Stimulated activated CD4-positive, alpha-beta T cell treated with anti-CD3 and anti-CD28 coated beads, Interleukin-1b, Interleukin-23, amount 100 ng/mL, for 1 hour (primary cell): ENCODE data around the gene PDZK1.
A peak's percentile ranks its signal among the peaks of the same experiment; 100 is the strongest.
"Not testable (repeated sequence)": the region's sequence is repeated elsewhere in the genome, so short reads cannot be mapped to it uniquely, and the experiment has no call there.

Experiments used
- DNase-seq, 2 donors: peaks; one replicate each; pipeline ENCODE4 v3.0.0-alpha.2; 2020; ENCODE audit warnings: low read depth in 2 of 2

PDZK1 gene

DNA sequence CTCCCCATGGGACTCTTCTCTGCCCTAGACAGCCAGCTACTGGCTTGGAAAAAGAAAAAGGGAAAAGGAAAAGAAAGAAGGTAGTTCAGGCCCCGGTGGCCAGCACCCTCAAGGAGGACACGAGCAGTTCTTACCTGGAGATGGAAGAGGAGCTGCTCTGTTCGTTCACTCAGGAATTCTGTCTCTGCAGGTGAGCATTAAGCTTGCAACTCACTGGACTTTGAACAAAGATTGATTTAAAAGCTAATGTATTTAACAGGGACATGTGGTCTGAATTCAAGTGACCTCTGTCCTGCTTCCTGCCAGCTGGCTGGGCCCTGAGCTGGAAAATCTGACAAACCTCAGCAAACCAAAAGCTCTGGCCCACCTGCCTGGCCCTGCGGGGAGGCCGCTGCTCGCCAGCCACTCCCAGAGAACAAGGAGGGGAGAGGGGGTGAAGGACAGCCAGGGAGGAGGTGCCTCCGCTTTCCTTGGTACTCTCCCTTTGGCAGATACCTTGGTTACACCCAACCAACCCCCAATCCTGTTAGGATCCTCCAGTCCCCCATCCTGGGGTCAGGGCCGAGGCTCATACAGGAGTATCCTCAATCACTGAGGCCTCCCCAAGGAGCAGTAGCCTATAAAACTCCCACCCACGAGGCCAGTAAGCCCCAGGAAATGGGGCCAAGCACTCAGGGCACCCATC is at the start of gene PDZK1:
PDZK1 (minus strand) TSS at position 186 of the 685 bp plus-strand sequence. CDS start 19,347 bp downstream, outside the sequence.
- DNase-seq, result no peak

DNA sequence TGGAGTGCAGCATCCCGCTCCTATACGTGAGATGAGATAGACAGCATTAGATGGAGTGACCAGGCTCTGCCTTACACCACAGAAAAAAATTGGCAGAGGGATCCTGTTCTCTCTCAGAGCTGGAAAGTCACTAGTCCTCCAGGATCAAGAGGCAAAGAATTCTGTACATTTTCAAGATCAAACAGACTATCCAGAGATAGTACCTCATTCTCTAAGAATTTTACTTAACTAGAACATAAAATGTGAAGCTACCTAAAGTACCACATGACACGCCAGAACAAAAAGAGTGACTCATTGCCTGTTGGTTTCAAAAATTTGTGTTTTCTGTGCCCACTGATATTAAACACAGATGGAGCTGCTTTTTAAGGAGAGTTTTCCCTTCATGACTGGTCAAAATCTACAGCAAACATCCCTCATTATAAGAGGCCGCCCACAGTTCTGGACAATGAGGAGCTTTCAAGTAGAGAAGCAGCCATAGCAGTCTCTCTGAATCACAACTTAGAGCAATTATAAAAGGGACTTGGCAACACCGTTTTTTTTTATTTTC is 44.4 kb upstream of the PDZK1 start:
- DNase-seq, result no peak

DNA sequence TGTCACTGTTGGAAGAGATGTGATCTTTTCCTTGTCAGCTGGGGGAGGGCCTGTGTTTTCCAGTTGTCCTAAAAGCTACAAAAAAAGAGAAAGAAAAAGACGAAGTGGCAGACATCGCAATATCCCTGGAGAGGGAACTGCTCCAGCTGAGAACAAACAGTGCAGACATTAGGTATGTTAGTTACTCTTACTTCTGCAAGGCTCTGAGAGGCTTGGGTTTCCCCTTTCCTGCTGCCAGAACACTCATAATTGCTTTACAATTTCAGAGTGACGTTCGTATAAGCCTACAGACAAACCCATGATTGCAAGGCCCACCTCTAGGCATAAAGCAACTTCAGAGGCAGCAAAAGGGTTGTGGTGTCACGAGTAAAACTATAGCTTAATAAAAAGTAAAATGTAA is 43.3 kb upstream of the PDZK1 start:
- DNase-seq, result no peak

DNA sequence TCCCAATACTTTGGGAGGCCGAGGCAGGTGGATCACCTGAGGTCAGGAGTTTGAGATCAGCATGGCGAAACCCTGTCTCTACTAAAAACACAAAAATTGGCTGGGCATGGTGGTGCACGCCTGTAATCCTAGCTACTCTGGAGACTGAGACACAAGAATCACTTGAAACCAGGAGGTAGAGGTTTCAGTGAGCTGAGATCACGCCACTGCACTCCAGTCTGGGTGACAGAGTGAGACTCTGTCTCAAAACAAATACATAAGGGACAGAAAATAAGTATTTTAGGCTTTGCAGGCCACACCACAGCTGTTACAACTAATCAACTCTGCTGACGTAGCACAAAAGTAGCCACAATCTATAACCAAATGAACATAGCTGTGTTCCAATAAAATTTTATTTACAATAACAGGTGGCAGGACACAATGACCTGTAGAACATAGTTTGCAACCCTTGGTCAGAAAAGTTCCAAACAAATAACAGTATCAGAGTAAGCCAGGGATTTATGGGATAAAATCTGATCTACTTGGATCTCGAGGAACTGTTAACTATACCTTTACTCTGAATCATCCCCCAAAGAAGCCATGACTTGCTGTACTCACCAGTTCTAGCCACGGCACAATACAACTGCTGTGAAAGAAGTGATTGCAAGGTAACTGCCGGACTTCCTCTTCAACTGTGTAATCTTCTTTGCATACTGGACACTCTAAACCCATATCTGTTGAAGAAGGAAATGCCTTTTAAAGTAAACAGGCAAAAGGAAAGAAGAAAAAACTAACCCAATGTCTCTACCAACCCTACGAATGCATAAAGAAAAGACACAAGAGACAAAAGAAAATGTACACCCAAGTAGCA is 40.5 kb upstream of the PDZK1 start:
- DNase-seq, result no peak

DNA sequence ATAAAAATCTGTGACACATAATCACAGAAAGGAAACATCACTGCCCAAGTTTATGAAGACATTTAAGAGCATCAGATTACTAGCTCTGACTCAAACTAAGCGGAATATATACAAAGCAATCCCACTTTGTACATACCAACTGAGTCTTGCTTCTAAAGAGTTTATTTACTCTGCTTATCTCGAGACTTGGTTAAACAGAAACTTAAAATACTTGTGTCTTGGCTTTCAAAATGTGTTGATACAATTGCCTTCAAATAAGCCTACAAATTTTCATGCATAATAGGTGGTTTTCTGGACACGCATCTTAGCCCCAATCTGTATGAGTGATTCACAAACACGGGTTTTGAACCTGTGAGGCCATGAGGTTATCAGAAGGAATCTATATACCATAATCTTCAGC is 33.1 kb upstream of the PDZK1 start:
- DNase-seq, result no peak

DNA sequence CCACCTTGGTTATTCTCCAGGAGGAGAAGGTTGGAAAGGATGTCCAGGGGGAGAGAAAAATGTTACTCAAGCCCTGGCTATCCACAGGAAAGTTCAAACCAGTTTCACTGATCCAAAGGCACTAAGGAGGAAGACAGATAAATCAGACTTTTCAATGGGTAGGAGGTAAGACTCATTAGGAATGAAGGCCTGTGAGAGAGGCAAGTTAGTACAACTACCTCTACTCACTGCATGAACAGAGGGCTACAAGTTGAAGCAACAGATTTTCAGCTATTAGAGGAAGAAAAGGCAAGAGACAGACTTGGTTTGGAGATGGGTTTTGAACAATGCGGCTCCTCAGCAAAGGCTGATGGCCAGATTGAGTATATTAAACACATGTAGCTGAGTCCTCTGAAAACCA is 29.0 kb upstream of the PDZK1 start:
- no peak for DNase-seq

DNA sequence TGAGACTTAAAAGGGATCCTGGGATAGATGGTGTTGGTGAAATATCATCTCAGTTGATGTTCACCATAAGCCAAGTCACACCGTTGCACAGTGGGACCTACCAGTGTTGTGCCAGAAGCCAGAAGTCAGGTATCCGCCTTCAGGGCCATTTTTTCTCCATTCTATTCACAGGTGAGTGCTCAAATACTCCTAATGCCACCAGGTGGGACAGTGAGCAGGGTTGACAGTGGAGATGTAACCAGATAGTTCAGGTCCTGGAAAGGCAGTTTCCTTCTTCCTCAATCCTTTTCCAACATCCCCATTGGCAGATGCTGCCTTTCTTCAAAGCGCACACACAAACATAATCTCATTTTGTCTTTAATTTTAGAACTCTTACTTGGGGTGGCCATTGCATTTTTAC is 23.7 kb upstream of the PDZK1 start:
- no peak for DNase-seq

DNA sequence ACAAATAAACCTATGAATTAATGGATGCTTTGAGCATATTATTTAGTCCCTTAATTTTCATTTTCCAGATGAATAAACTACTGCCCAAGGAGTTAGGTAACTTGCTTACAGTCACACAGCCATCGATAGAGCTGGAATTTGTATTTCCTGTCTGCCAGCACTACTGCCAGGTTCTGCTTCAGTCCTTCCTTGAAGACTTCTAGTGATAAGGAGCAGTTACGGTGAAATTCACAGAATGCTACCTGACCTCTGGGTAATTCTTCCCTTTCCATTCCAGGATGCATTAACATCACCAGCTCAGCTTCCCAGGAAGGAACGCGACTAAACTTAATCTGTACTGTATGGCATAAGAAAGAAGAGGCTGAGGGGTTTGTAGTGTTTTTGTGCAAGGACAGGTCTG is 23.3 kb upstream of the PDZK1 start:
- DNase-seq, result no peak

DNA sequence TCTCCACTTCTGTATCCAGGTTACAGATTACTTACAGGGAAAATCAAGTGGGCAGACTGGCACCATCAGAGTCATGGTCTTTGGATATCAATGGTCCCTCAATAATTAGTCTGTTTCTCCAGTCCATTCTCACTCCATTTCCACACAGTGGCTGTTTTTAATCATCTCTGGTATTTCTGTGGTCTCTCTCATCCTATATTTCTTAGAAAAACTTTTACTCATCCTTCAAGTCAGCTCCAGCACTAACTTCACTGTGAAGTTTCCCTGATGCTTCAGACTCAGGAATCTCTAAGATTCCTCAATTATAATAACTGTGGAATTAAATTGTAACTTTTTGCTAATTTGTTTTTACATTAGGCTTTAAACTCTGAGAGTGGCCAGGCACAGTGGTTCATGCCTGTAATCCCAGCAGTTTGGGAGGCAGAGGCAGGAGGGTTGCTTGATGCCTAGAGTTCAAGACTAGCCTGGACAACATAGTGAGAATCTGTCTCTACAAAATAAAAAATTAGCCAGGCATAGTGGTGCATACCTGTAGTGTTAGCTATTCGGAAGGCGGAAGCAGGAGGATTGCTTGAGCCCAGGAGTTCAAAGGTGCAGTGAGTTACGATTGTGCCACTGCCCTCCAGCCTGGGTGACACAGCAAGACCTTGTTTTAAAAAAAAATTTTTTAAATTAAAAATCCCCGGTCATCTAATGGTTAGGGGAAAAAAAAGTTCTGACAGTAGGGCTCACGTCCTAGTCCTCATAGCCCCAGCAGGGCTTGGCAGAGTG is 22.7 kb upstream of the PDZK1 start:
- no peak for DNase-seq

DNA sequence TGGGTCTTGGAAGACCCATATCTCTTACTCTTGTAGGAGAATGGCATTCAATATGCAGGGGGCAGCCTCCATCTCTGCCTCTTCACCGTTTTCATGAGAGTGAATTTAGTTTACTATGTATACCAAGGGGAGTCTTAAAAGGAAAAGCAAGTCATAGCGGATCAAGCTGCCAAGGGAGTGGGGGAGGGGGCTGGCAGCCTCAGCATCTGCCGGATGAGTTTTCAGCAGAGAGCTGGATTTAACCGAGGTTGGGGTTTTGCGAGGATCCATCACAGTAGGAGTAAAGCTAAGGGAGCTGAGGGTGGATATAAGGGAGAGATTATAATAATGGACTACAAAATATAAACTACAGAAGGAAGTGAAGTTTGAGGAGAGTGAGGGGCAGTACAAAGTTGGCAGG is 22.0 kb upstream of the PDZK1 start:
- no peak for DNase-seq

DNA sequence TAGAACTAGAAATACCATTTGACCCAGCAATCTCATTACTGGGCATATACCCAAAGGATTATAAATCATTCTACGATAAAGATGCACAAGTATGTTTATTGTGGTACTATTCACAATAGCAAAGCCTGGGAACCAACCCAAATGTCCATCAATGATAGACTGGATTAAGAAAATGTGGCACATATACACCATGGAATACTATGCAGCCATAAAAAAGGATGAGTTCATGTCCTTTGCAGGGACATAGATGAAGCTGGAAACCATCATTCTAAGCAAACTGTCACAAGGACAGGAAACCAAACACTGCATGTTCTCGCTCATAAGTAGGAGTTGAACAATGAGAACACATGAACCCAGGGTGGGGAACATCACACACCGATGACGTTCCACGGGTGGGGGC is 19.0 kb upstream of the PDZK1 start:
- DNase-seq, result not testable (repeated sequence)

DNA sequence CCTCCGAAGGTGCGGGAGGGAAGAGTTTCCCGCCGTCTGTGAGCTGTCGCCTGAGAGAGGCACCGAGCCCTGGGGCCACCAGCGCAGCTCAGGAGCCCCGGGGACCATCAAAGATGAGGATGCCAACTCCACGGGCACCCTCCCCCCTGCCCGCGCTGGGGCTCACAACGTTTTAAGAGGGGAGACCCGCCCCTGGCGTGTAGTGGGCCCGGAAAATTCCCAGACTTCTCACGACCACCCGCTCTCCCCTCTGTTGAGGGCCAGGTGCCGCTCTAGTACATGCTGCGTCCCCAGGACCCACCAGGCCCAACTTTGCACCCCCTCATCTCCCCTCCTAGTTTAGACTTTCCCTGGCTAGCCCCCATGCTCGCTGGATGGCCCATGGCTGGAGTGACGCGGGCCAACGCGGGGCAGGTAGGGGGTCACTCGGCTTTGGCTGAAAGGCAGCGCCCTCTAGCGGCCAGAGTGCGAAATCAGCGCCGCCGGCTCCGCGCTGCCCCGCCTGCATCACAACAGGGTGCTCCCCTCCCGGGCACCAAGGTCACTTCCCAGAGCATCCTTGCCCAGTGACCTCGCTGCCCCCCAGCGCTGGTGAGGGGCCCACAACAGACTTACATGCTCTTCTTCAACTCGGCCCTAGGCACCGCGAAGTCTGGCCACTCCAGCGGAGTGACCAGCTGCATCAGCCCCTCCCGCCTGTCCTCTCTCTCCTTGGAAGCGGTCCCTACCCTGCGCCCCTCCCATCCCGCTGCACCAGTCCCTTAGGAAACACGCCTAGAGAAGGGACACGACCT is 13.9 kb upstream of the PDZK1 start:
- DNase-seq, result peak; percentile 26 to 57

DNA sequence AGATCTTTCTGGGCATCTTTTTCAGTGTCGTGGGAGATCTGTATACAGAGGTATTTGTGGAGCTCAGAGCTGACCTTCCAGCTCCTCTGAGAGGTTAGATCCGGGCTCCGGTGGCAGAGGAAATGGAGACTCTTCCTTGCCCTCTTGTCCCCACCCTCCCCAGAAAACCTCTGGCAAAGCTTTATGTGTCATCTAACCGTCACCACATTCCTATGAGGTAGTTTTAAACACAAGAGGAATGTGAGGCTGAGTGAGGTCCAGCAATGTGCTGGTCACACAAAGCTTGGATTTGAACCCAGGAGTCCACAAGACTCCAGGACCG is 13.3 kb upstream of the PDZK1 start:
- DNase-seq, result no peak

DNA sequence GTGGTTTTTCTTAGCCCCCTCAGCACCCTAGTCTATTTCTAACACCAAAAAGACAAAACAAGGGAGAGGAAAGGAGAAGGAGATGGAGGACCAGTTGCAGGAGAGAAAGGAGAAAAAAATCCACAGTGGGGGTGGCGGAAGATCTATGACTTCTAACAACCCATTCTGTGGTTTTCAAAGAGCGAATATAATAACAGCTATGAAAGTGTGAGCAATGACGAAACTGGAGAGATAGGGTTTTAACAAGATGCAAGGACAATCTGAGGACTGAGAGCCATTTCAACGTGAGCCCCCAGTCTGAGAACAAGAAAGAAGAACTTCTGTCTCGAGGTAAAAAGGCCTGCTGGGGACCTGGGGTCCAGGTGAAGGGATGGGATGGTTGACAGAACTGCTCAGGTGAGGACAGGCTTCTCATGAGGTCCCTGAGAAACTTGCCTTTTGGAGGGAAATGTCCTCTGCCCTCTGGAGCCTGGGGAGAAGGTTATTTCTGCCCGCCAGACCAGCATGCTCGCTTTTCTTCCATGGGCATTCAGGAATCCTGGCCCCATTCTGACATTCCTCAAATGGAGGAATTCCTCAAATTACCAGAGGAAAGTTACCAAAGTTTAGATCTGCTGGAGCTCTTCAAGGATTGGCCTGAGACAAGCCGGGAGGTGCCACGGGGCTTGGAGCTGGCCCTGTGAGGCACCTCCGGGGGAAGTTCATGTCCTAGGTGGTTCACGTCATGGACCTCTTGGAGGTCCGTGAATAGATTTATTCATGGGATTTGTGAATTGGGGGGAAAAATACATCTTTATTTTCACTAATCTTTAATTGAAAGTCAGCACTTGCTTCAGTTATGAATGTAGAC is 12.3 kb upstream of the PDZK1 start, which contains the start of gene CD160:
CD160 (plus strand) TSS at position 270 of the 850 bp plus-strand sequence. CDS start 8,829 bp downstream, outside the sequence.
- DNase-seq, result no peak

DNA sequence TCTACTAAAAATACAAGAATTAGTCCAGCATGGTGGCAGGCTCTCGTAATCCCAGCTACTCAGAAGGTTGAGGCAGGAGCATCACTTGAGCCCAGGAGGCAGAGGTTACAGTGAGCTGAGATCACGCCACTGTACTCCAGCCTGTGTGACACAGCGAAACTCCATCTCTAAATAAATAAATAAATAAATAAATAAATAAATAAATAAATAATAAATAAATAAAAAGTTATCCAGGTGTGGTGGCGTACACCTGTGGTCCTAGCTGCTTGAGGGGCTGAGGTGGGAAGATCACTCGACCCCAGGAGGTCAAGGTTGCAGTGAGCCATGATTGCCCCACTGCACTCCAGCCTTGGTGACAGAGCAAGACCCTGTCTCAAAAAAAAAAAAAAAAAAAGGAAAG is 11.3 kb upstream of the PDZK1 start:
- not testable (repeated sequence) for DNase-seq

DNA sequence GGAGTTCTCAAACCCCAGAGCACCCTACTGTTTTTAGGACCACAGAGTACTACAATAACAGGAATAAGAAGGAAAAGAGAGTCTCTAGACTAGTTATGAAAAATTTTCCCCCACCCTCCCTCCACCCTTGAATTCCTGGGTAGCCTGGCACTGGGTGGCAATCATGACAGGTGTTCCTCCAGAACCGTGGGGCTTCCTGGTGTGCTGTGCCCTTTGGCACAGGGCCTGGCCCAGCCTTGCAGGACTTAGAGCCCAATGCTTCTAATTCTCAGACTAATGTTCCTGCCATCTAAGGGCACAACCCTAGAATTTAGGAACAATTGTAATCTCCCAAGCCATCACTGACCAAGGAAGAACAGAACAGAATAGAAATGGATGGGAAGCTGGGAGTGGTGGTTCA is 10.7 kb upstream of the PDZK1 start:
- no peak for DNase-seq

DNA sequence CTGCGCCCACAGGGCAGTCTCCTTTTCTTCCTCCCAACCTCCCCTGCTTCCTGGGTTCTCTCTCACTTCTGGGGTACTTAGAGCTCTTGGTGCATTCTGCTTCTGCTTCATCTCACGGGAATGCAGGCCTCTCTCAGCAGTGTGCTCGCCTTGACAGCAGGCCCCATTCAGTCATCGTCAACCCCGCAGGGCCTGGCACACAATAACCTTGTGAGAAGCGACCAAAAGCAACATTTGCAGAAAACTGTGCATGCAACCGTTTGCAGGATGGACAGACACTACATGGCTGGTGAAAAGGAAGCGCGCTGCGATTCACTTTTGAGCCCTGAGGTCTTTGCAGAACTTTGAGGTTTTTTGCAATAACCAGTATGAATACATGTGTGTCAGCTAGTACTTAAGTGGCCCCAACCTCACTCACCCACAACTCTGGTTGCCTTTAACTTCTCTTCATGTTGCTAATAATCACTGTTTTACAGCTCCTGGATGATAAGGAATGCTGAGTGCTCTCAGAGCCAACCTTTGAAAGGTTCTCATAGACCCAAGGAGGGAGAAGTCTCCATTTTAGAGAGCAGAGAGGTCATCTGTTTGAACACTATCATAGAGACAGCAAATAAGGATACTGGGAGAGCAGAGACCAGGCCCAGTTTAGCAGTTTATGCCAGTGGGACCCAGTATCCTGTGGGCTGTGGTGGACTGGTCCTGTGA is 9.6 kb upstream of the PDZK1 start:
- DNase-seq, result no peak

DNA sequence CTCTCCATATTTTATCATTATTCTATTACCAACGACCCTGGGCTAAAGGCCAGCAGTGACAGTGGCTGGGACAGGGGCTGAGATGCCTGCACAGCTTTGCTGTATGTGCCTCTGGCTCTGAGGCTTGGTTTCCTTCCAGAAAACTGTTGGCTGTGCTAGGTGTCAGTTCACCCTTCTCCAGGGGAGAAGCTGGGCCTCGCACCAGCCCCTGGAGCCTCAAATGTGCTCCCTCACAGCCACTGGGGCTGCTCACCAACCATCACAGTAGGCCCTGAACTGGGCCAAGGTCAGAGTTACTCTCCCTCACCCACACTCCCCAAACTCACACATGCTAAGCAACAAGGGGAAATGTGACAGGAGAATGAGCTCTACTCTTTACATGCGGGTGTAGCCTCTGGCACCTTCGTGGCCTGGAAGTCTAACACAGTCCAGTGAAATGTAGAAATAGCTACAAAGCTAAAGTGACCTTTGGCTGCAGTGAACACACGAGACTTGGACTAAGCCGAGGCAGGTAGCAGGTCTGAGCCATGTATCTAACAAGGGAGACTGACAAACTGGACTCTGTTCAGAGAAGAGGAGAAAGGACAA is 7.5 kb upstream of the PDZK1 start:
- DNase-seq, result no peak

DNA sequence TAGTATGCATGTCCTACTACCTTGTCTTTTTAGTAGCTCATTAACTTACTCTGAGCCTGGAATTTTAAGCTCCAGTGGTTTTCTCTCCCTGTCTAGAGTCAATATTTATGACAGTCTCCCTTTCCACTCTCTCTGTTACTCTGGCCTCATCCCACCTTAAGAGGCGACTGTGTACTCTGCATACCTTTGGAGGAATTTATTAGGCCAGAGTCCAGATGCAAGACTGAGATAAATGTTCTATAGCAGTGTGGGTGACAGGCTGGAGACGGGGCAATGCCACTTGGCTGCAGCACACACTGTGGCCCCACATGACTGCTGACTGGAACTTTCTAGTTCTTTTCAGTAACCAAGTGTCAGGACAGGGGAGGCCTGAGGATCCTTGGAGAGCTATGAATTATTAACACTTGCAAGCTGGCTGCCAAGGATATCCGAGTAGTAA is 4.1 kb upstream of the PDZK1 start:
- DNase-seq, result no peak
